NCI-H2029 treated with DMSO at 0.1 percent for 48 hours (cell line): ENCODE measurements around the gene RFX2.
"Not testable (repeated sequence)": the region's sequence is repeated elsewhere in the genome, so short reads cannot be mapped to it uniquely, and the experiment has no call there.

Experiments
- DNase-seq: peaks from one replicate; lab custom pipeline; 2025; lab: John Stamatoyannopoulos, UW

RFX2 gene

GRCh38 chr19:5990289-5990797, 120.0 kb downstream of the RFX2 start:
- DNase-seq: peak; percentile 77

DNA sequence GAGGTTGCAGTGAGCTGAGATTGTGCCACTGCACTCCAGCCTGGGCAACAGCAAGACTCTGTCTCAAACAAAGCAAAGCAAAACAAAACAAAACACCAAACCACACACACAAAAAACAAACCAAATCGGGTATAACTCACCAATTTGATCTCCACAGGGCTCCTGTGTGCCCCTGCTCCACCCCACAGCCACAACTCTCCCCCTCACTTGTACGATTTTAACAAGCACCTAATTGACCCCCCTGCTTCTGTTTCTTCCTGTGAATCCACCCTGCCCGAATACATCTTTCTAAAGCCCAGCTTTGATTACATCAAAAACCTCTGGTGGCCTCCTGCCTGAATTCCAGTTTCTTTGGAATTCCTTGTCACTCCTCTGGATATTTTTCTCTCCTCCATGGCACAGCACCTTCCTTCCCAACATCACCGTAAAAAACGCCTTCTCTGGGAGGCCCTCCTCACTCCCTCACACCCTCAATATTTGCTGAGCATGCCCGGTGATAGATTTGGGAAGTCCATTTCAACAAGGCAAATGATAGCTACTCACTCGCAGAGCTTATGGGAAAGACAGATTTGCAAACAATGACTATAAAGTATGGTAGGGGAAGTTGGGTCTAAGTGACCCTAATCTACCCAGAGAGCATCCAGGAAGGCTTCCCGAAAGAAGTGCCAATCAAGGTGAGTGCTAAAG, 120.8 kb downstream of the RFX2 start:
- no peak for DNase-seq

DNA sequence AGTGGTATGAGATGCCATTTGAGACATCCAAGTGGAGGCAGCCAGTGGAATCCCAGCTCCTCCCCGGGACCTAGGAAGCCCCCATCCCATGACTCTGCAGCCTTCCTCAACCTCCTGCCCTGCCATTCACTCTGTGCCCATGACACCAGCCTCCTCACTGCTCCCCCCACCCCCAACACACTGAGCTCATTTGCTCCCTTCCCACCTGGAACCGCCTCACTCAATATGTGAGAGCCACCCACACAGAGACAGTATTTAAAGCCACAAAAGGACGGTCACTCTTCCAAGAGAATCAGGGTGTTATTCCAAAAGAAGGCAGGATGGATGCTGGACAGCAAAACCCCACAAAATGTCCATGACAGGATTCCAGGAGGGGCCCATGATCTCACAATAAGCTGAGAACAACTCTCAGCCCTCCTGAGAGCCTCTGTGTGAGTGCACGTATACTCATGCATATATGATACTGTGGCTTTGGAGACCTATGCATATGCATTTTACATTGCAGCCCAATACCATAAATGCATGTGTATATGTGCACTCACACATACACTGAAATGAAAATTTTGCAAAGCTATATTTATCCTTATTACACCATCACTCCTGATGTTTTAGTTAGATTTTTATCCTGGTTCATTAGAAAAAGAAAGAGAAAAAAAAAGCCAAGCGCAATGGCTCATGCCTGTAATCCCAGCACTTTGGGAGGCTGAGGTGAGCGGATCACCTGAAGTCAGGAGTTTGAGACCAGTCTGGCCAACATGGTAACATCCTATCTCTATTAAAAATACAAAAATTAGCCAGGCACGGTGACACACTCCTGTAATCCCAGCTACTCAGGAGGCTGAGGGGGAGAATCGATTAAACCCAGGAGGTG, 121.5 kb downstream of the RFX2 start:
- no peak for DNase-seq

GRCh38 chr19:5987077-5987818, 123.1 kb downstream of the RFX2 start:
- DNase-seq: peak; percentile 90

DNA sequence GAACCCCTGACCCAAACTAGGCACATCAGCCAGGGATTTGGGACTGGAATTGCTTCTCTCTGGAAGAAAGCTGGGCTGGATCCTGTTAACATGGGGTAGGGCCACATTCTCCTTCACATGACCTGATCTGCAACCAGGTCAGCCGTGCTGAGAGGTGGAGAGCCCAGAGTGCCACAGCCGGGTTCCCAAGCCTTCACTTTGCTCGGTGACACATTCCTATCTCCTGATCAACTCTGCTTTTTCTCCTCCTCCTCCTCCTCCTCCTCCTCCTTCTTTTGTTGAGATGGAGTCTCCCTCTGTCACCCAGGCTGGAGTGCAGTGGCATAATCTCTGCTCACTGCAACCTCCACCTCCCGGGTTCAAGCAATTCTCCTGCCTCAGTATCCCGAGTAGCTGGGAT, 124.5 kb downstream of the RFX2 start:
- not testable (repeated sequence) for DNase-seq

- DNase-seq: no peak
Measured at GRCh38 chr19:5985098-5985783, 125.1 kb downstream of the RFX2 start.

- DNase-seq: no peak
Measured at GRCh38 chr19:5984600-5984999, 125.7 kb downstream of the RFX2 start.

DNA sequence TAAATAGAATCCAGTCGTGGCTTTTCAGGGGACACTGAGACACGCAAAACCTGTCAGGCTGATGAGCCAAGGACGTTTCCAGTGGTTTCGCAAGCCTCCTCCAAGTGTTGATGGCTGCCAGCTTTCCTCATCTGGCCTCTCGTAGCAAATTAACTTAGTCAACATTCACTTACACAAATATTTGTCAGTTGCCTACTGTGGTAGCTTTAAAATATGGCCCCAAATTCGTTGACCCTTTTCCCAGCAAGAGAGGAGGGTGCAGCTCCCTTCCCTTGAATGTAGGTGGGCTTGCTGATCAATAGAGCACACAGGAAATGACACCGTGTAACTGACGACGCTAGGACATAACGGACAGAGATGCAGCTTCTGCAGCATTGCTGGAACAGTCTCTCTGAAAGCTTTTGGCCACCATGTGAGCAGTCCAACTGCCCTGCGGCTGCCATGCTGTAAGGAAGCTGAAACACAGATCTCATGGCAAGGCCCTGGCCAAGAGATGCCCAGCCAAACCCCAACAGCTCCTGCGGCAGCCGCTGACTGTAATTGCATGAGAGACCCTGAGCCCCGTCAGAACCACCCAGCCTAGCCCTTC, 126.8 kb downstream of the RFX2 start:
- peak; percentile 36 for DNase-seq

- DNase-seq: no peak
Measured at GRCh38 chr19:5978606-5979552, 131.4 kb downstream of the RFX2 start.

DNA sequence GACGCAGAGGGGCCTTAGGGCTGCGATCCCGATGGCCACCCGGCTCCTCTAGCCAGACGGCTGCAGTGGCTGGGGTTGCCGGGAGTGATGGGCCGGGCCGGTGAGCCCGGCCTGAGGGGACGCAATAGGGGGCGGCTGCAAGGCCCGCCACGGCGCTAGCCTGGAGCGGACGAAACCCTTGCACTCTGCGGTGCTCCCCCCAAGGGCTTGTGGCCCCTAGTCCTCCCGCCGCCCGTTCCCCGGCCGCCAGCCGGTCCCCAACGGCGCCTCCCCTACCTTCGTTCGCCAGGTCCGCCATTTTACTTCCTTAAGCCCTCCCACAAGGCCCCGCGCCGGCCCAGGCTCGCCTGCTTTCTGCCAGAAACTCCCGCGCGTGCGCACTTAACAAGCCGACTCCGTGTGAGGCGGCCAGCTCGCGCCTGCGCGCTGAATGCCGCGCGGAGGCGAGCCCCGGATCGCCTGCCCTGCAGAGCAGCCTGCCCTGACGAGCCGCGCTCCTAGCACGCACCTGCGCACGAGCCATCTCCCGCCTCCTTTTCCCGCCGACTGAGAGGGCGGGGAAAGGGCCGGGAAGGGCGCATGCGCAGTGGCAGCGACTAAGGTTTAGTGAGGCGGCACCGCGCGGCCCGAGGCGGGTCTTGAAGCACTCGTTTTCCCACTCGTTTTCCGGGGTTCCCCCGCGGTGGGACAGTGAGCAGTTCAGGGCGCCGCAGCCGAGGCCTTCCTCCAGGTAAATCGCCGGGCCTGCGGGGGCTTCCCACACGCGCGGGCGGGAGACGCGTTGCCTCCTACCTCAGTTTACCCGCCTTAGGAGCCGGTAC, 132.3 kb downstream of the RFX2 start, which contains the start of gene RANBP3:
Gene RANBP3, minus strand, starts transcription at position 356 of the 821 bp plus-strand sequence. Its CDS starts 58 bp downstream, at position 298.
- DNase-seq: peak; percentile 99

GRCh38 chr19:5977222-5977784, 133.0 kb downstream of the RFX2 start:
- no peak for DNase-seq

GRCh38 chr19:5976768-5977167, 133.5 kb downstream of the RFX2 start:
- no peak for DNase-seq

DNA sequence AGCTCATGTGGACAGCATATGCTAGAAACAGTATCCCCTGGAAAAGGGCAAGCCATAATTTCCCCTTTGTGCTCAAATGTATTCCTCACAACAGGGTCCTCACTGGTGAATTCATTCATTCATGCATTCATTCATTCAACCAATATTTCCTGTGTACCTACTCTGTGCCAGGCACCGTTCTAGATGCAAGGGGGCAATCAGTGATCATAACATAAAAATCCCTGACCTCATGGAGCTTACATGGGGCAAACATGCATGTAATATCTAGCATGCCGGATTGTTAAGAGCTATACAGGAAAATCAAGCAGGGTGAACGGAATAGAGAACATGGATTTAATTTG, 134.9 kb downstream of the RFX2 start:
- no peak for DNase-seq

DNA sequence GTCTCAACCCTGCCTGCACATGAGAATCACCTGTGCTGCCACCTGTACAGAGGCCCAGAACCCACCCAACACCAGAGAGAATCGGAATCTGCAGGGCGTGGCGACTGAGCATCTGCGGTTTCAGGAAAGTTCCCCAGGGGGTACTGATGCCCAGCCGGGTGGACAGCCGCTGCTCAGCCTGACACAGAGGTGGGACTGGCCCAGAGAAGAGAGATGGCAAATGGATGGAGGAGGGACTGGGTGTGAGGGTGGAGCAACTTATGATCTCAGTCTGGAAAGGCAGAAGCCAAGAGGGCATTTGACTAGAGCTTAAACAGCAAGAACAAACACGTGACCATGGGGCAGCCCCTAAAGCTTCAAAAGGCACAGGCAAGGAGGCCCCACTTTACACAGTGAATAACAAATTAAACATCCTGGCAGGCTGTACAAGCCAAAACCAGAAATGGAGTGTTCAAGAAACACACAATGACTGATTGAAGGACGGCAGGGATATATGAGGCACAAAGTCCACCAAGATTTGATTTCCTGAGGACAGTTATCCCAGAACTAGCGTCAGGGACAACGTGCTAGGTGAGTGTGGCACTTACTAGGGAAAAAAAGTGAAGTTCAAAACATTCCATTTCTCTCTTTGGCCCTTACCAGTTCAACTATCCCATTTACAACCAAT, 135.4 kb downstream of the RFX2 start:
- no peak for DNase-seq

DNA sequence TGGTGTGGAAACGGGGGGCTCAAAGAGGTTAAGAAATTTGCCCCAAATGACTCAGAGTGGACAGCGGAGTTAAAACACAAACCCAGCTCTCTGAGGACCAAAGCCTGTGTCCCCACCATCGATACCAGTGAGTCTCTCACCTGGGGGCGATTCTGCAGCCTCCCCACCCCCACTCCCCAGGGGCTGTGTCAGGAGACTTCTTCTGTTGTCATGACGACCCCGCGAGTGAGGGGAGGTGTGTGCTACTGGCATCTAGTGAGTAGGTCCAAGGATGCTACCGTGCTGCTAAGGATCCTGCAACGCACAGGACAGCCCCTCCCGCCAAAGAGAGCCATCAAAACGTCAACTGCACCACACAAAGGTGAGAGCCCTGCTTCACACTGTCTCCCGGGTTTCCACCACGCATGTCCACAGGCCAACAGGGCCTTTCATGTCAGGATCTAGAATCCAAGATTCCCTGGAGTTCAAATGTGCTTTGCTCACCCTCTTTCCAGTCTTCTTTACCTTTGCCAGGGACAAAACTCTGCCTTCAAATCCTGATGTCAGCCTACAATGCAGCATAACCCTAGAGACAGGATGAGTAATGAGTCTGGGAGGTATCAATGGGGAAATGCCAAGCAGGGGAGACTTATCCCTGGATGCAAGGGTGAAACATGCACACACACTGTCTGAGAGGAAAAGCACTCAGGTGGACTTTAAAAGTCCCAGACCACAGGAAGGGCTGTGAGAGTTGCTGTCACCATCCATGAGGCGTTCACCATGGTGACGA, 136.2 kb downstream of the RFX2 start:
- no peak for DNase-seq

DNA sequence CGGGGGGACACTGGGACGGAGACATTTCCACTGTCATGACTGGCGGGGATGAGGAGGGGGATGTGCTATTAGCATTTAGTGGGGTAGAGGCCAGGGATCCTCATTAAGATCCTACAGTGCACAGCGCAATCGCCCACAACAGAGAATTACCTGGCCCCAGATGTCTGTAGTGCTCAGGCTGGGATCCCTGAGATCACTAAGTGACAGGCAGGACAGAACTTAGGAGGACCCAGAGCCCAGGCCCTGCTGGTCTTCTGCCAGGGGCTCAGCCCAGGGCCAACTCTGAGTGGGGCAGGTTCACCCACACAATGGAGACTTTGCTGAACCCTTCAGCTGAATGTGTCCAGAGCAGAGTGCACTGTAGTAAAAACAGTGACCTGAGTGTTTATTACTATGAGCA, 136.9 kb downstream of the RFX2 start:
- no peak for DNase-seq

DNA sequence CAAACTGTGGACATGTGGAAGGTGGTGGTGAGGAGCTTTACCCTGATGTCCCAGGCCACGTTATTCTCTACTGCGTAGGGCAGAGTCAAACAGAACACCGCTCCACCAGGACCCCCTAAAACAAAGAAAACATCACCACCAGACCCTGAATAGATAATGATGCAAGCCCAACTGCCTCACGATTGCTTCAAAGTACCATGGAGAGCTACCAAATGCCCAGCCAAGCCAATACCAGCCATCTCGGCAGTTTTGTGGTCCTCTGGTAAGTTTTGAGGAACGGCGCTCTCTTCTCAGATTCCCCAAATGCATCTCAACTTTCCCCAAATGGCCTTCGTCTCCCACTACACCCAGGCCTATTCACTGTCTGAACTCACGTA, 138.0 kb downstream of the RFX2 start:
- no peak for DNase-seq
